GM23248 (cell line): ENCODE data around the gene METTL8. TPM values are rescaled to one million over a fixed set of nuclear protein-coding genes. Genes with fewer than 3 reads are reported as not detected.

Experiments
- DNase-seq: peaks from one replicate; pipeline ENCODE4 v3.0.0-alpha.2; 2015
- H2AFZ ChIP-seq: fragments of 200-600 bp; sonication (generic); 2 replicates; pipeline ENCODE4 v1.6.1; 2016; ENCODE audit warnings: antibody characterized with exemption
- H3F3A ChIP-seq: fragments of 200-600 bp; sonication (generic); 2 replicates; pipeline ENCODE4 v1.6.1; 2016; ENCODE audit warnings: mild to moderate bottlenecking, antibody characterized with exemption, mixed run types; ENCODE audit not compliant: insufficient read depth
- H3K27ac ChIP-seq: fragments of 200-600 bp; sonication (generic); 2 replicates; pipeline ENCODE4 v1.5.1; 2016; ENCODE audit warnings: mild to moderate bottlenecking
- H3K27me3 ChIP-seq: fragments of 200-600 bp; sonication (generic); replicated peaks from 2 replicates; pipeline ENCODE4 v1.6.1; 2016; ENCODE audit warnings: mild to moderate bottlenecking; ENCODE audit not compliant: insufficient read depth
- H3K36me3 ChIP-seq: fragments of 200-600 bp; sonication (generic); 2 replicates; pipeline ENCODE4 v1.6.1; 2016; ENCODE audit warnings: low read depth, mild to moderate bottlenecking
- H3K4me1 ChIP-seq: fragments of 200-600 bp; sonication (generic); 2 replicates; pipeline ENCODE4 v1.6.1; 2016; ENCODE audit warnings: mild to moderate bottlenecking; ENCODE audit not compliant: insufficient read depth
- H3K4me2 ChIP-seq: fragments of 200-600 bp; sonication (generic); one replicate; pipeline ENCODE4 v1.6.1; 2016; ENCODE audit warnings: mild to moderate bottlenecking; ENCODE audit not compliant: unreplicated experiment
- H3K4me3 ChIP-seq: fragments of 200-600 bp; sonication (generic); 2 replicates; pipeline ENCODE4 v1.5.1; 2016; ENCODE audit warnings: mild to moderate bottlenecking
- H3K79me2 ChIP-seq: fragments of 200-600 bp; sonication (generic); 2 replicates; pipeline ENCODE4 v1.6.1; 2016; ENCODE audit warnings: mild to moderate bottlenecking; ENCODE audit not compliant: insufficient read depth
- H3K9ac ChIP-seq: fragments of 200-600 bp; sonication (generic); 2 replicates; pipeline ENCODE4 v1.6.1; 2016; ENCODE audit warnings: mild to moderate bottlenecking
- H3K9me2 ChIP-seq: fragments of 200-600 bp; sonication (generic); 2 replicates; pipeline ENCODE4 v1.6.1; 2016; ENCODE audit warnings: mixed run types, mild to moderate bottlenecking, moderate library complexity; ENCODE audit not compliant: insufficient read depth
- H3K9me3 ChIP-seq: fragments of 200-600 bp; sonication (generic); one replicate; pipeline ENCODE4 v1.6.1; 2017; ENCODE audit warnings: low read depth
- H4K20me1 ChIP-seq: fragments of 200-600 bp; sonication (generic); 2 replicates; pipeline ENCODE4 v1.6.0; 2016; ENCODE audit not compliant: insufficient read depth
- EZH2 ChIP-seq: fragments of 200-600 bp; sonication (generic); IDR thresholded peaks from 2 replicates; pipeline ENCODE4 v1.6.1; 2018; ENCODE audit warnings: antibody characterized with exemption, mild to moderate bottlenecking; ENCODE audit not compliant: insufficient read depth, poor library complexity, severe bottlenecking
- EZH2phosphoT487 ChIP-seq: fragments of 200-600 bp; sonication (generic); IDR thresholded peaks from 2 replicates; pipeline ENCODE4 v1.6.1; 2018; ENCODE audit warnings: antibody characterized with exemption, moderate library complexity, mild to moderate bottlenecking, low read depth; ENCODE audit not compliant: insufficient read depth
- whole genome bisulfite sequencing, 2 experiments: methylation state at CpG; one replicate each; pipeline ENCODE4 v1.1.6; 2015 to 2017; ENCODE audit warnings: low lambda C conversion rate in 2 of 2, low coverage in 1 of 2; ENCODE audit errors: missing lambda C conversion rate in 2 of 2; 5-methylcytosine and 5-hydroxymethylcytosine counted together
- in situ Hi-C: fragments of 300-500 bp; cut with MboI; formaldehyde crosslinking; loops from 2 replicates; pipeline ENCODE4 v1.15.0; 2020
- polyA plus RNA-seq: library from polyadenylated mRNA; unstranded; fragments of >200 nt; fragmentation: Nextera tagmentation; extraction: Ambion mirVana; gene quantifications from 2 replicates; pipeline ENCODE4 v1.2.1, GENCODE V29; 2016
- total RNA-seq: library from RNA; depleted of rRNA; stranded (reverse); fragments of >200 nt; shearing (Covaris generic); gene quantifications from 2 replicates; pipeline ENCODE4 v1.2.3, GENCODE V29; 2014

METTL8 gene
- total and polyA plus RNA-seq, 2 experiments from 2014 or later, result 27.2 to 38.5 TPM

DNA sequence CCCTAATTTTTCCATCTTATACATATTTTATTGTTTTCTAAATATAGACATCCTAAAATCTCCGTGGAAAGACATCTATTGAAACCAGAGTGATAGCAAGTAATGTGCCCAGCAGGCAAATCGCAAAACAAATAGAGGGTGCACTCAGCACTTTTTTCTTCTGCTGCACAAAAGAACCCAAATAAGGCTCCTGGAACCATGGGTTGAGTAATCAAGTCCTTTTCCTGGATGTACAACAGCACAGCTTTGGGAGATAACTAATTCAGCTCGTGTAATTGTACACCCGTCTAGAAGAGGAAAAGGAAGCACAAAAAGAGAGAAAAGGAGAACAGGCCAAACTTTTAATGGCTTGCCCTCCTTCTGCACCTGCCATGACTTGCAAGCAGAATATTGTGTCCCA is 146.2 kb downstream of the METTL8 start:
- Histone ChIP-seq H3K9me2 (no peaks in the 10 kb centered on the region), H3K9ac (no peak overlapping the region), H3K4me3 (no peak overlapping the region), H3K4me2 (no peak overlapping the region), H3K36me3 (no peaks in the 10 kb centered on the region), H3F3A (no peaks in the 10 kb centered on the region), H3K4me1 (no peaks in the 10 kb centered on the region), H3K9me3 (no peaks in the 10 kb centered on the region), H3K27me3 (no peaks in the 10 kb centered on the region), H2AFZ (peak overlapping the region; percentile 21; the same call in 1 of the 2 replicates), H3K79me2 (no peaks in the 10 kb centered on the region), H3K27ac (no peak overlapping the region), H4K20me1 (no peaks in the 10 kb centered on the region)
- in situ Hi-C loops, result no loop called here
- 50 to 58% methylated on average over 4 of the region's 4 CpGs for WGBS, 2 experiments
- no peak for TF ChIP-seq EZH2phosphoT487
- no peak for TF ChIP-seq EZH2
- no peak for DNase-seq

DNA sequence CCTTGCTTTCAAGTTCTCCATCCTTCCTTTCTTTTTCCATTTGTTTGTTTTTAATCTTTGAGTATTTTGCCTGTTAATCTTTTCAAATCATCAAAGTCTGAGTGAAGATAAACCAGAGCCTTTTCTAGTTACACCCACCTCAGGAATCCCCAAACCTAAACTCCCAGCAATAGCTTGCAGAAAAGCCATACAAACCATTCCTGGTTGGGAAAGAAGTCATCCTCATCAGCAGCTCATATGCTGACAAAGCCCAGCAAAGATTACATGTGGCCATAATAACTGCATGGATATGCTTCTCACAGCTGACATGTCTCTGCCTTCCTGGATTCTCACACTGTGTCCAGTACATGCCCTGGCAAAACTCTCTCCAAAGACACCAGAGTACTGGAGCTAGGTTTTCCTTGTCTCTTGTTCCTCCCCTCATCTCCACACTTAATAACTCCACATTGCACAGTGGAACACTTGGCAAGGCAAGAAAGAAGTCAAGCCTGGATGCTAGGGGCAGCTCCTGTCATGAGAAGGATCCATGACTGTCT is 146.7 kb downstream of the METTL8 start:
- TF ChIP-seq EZH2 (no peak), EZH2phosphoT487 (no peak)
- Histone ChIP-seq H3K27ac (no peak overlapping the region), H3K9ac (no peak overlapping the region), H3K36me3 (no peaks in the 10 kb centered on the region), H2AFZ (peak overlapping the region; percentile 21), H3K4me2 (no peak overlapping the region), H3K9me2 (no peaks in the 10 kb centered on the region), H4K20me1 (no peaks in the 10 kb centered on the region), H3K4me1 (no peaks in the 10 kb centered on the region), H3F3A (no peaks in the 10 kb centered on the region), H3K79me2 (no peaks in the 10 kb centered on the region), H3K4me3 (no peak overlapping the region), H3K9me3 (no peaks in the 10 kb centered on the region), H3K27me3 (no peaks in the 10 kb centered on the region)
- in situ Hi-C loops, result no loop called here
- DNase-seq, result no peak

DNA sequence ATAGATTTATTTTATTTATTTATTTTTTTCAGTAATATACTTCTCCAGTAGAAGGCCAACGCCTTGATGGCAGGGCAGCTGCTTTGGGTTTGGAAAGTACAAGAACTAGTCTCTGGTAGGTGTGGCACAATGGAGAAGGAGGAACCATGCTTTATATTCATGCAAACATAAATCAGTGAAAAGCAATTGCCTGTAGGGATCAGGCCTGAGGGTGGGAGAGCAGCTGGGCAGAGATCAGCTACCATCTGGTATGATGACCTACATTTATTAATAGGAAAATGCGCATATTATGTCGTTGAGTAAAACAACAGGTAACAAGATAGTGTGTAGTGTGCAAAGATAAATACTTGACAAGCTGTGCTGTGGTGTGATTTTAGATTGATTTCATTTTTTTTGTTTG is 152.7 kb downstream of the METTL8 start:
- H2AFZ ChIP-seq, result no peak overlapping the region
- H3K9me2 ChIP-seq, result no peaks in the 10 kb centered on the region
- no peaks in the 10 kb centered on the region for H4K20me1 ChIP-seq
- no peak for DNase-seq
- no peaks in the 10 kb centered on the region for H3K79me2 ChIP-seq
- H3K9me3 ChIP-seq, result no peaks in the 10 kb centered on the region
- H3F3A ChIP-seq, result no peaks in the 10 kb centered on the region
- H3K4me1 ChIP-seq, result no peaks in the 10 kb centered on the region
- H3K9ac ChIP-seq, result no peak overlapping the region
- TF ChIP-seq EZH2 (no peak), EZH2phosphoT487 (no peak)
- H3K36me3 ChIP-seq, result no peaks in the 10 kb centered on the region
- in situ Hi-C loops, result no loop called here
- H3K4me2 ChIP-seq, result no peak overlapping the region
- no peaks in the 10 kb centered on the region for H3K27me3 ChIP-seq
- H3K4me3 ChIP-seq, result no peak overlapping the region
- H3K27ac ChIP-seq, result no peak overlapping the region
- WGBS, 2 experiments, result 92 to 97% methylated on average over 3 of the region's 3 CpGs

DNA sequence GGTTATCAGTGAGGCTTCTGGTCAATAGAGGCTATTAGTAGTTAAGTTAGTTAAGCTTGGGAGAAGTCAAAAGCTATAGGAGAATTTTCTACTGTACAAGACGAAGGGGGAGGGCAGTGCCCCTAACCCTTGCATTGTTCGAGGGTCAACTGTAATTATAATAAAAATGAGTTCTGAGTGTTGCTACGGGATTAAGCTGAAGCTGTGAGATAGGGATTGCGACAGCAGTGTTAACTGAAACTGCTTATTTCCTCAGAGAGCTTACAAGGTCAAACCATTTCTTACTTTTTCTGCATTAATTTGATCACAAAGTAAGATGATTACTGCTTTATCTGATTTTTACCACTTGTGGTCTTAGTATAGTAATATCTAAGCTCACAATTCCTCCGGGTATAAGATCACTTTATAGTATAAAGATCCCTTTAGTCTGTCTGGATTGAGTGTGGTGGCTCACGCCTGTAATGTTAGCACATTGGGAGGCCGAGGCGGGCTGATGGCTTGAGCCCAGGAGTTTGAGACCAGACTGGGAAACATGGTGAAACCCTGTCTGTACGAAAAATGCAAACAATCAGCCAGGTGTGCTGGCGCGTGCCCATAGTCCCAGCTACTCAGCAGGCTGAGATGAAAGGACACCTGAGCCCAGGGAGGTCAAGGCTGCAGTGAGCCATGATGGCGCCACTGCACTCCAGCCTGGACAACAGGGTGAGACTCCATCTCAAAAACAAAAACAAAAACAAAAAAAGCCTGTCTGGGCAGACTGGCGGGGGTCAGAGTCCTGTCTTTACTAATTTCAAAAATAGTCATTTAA is 153.6 kb downstream of the METTL8 start:
- H3K4me2 ChIP-seq, result no peak overlapping the region
- no peaks in the 10 kb centered on the region for H4K20me1 ChIP-seq
- no peak overlapping the region for H3K4me3 ChIP-seq
- TF ChIP-seq EZH2phosphoT487 (no peak), EZH2 (no peak)
- in situ Hi-C loops, result no loop called here
- H3K9ac ChIP-seq, result no peak overlapping the region
- no peak for DNase-seq
- no peaks in the 10 kb centered on the region for H3F3A ChIP-seq
- H3K79me2 ChIP-seq, result no peaks in the 10 kb centered on the region
- WGBS, 2 experiments, result 79 to 84% methylated on average over 13 of the region's 13 CpGs
- H3K9me3 ChIP-seq, result no peaks in the 10 kb centered on the region
- H3K36me3 ChIP-seq, result no peaks in the 10 kb centered on the region
- no peaks in the 10 kb centered on the region for H3K9me2 ChIP-seq
- no peaks in the 10 kb centered on the region for H3K4me1 ChIP-seq
- H3K27me3 ChIP-seq, result no peaks in the 10 kb centered on the region
- H3K27ac ChIP-seq, result no peak overlapping the region
- H2AFZ ChIP-seq, result no peak overlapping the region
